Left lung (tissue), 10 donors: ENCODE data around the gene SMIM1. TPM values are rescaled to one million over a fixed set of nuclear protein-coding genes. Genes with fewer than 3 reads are reported as not detected.

ENCODE experiments used
- ATAC-seq: fragments of 200-7000 bp; cut with Tn5 transposase; one replicate; pipeline ENCODE4 v1.9.1; 2020; ENCODE audit warnings: moderate library complexity
- DNase-seq, 4 donors: peaks; one replicate each; pipeline ENCODE4 v3.0.0-alpha.2; 2013 to 2020
- H3K27ac ChIP-seq, 2 donors: fragments of 200-600 bp; sonication (generic) in 1 of 2; one replicate each; pipeline versions ENCODE4 v1.5.0 to v1.8.0; 2020 to 2021
- H3K27me3 ChIP-seq, 2 donors: fragments of 200-600 bp; sonication (generic) in 1 of 2; one replicate each; pipeline versions ENCODE4 v1.5.0 to v1.8.0; 2020 to 2021
- H3K36me3 ChIP-seq, 2 donors: fragments of 200-600 bp; sonication (generic) in 1 of 2; one replicate each; pipeline versions ENCODE4 v1.5.0 to v1.8.0; 2020 to 2021
- H3K4me1 ChIP-seq, 2 donors: fragments of 200-600 bp; one replicate each; pipeline ENCODE4 v1.8.0; 2021
- H3K4me3 ChIP-seq, 2 donors: fragments of 200-600 bp; sonication (generic) in 1 of 2; one replicate each; pipeline versions ENCODE4 v1.5.0 to v1.8.0; 2020 to 2021; ENCODE audit warnings: mild to moderate bottlenecking in 1 of 2
- H3K9me3 ChIP-seq, 2 donors: fragments of 200-600 bp; sonication (generic) in 1 of 2; one replicate each; pipeline versions ENCODE4 v1.5.0 to v1.8.0; 2020 to 2021
- intact Hi-C, 2 donors: fragments of 100-400 bp; cut with DNase I; formaldehyde crosslinking; loops; one replicate each; pipeline versions ENCODE4 v1.11.2 to v1.14.2; 2022
- polyA plus RNA-seq, 6 donors: library from polyadenylated mRNA; unstranded; fragments of 120-200 nt; gene quantifications; one replicate each; pipeline ENCODE4 v1.2.1, GENCODE V29; 2013; ENCODE audit not compliant: insufficient read length in 6 of 6
- total RNA-seq, 2 donors: library from RNA; stranded (reverse); fragmentation: NEBNext Ultra II Directional; extraction: Animal tissue kit (Norgen Biotek cat#: 25700); gene quantifications; one replicate each; pipeline ENCODE4 v1.2.1, GENCODE V29; 2021
- TF ChIP-seq, protein P1 (sequence below), 2 donors: fragments of 200-600 bp; sonication (generic) in 1 of 2; IDR thresholded peaks; one replicate each; pipeline versions ENCODE4 v1.5.0 to v1.8.0; 2021; ENCODE audit warnings: antibody characterized with exemption in 2 of 2
- donor health status: DM: no; HTN: yes; CAD: no.
- donor health status: DM: no; HTN: no; CAD: no.

SMIM1 gene
- total and polyA plus RNA-seq, 8 donors: 1.6 to 7.4 (median 5.5) TPM

DNA sequence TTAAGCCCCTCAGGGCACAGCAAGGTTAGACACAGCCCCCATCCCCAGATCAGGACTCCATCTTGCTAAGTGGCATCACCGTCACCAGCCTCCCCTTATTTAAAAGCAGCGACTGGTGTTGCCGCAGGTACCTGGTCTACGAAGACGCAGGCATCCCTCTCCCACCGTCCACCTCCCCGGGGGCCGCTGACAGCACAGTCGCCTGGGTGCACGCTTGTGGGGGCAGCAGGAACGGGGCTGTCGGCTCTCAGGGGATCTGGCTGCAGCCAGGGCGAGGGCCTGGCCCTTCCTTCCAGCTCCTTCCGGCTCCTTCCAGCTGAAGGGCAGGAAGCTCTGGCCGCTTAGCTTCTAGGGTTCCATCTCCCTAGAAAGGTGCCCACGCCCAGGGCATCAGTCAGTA, 37.9 kb upstream of the SMIM1 start:
- Histone ChIP-seq H3K4me1 (no peaks in the 10 kb centered on the region), H3K9me3 (no peaks in the 10 kb centered on the region), H3K36me3 (peaks cover 0 to 48% of the 10 kb centered on the region in 2 donors), H3K4me3 (no peak overlapping the region), H3K27ac (no peak overlapping the region), H3K27me3 (peaks cover 0 to 40% of the 10 kb centered on the region in 2 donors)
- ATAC-seq (no peak), DNase-seq (peak in 1 of 4 donors; percentile 69)
- TF ChIP-seq, protein P1, sequence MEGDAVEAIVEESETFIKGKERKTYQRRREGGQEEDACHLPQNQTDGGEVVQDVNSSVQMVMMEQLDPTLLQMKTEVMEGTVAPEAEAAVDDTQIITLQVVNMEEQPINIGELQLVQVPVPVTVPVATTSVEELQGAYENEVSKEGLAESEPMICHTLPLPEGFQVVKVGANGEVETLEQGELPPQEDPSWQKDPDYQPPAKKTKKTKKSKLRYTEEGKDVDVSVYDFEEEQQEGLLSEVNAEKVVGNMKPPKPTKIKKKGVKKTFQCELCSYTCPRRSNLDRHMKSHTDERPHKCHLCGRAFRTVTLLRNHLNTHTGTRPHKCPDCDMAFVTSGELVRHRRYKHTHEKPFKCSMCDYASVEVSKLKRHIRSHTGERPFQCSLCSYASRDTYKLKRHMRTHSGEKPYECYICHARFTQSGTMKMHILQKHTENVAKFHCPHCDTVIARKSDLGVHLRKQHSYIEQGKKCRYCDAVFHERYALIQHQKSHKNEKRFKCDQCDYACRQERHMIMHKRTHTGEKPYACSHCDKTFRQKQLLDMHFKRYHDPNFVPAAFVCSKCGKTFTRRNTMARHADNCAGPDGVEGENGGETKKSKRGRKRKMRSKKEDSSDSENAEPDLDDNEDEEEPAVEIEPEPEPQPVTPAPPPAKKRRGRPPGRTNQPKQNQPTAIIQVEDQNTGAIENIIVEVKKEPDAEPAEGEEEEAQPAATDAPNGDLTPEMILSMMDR (IDR thresholded peaks at IDR 0.05): no peak
- intact Hi-C loops: no loop called here

DNA sequence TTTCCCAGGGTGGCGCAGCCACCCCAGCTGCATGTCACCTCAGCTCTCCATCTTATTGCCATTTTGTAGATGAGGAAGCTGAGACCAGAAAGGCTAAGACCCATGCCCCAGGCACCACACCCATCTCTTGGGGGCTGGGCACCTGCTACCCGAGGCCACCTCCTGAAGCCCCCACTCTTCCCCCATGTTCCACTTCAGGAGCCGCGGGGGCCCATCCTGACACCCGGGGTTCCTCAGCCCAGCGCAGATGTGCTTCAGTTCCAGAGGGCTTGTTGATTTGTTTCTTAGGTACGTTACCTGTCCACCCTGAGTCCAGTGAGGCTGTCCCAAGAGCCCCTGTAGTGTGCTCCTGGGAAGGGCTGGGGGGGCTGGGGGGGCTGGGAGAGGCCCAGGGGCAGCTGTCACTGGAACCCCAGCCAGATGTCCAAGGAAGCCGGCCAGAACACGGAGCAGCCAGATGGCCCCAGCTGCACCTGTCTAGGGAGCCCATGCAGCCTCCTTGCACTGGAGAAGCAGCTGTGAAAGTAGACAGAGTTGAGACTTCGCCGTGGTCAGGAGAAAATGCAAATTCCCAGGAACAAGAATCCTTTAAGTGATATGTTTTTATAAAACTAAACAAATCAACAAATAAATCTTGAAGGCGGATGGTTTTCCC, 37.4 kb upstream of the SMIM1 start:
- no peak for ATAC-seq
- DNase-seq: peak in 1 of 4 donors; percentile 51
- Histone ChIP-seq H3K27me3 (peaks cover 0 to 34% of the 10 kb centered on the region in 2 donors), H3K27ac (no peak overlapping the region), H3K9me3 (no peaks in the 10 kb centered on the region), H3K36me3 (peaks cover 0 to 48% of the 10 kb centered on the region in 2 donors), H3K4me1 (no peaks in the 10 kb centered on the region), H3K4me3 (no peak overlapping the region)
- intact Hi-C loops: no loop called here
- TF ChIP-seq, protein P1 (IDR thresholded peaks at IDR 0.05): no peak

DNA sequence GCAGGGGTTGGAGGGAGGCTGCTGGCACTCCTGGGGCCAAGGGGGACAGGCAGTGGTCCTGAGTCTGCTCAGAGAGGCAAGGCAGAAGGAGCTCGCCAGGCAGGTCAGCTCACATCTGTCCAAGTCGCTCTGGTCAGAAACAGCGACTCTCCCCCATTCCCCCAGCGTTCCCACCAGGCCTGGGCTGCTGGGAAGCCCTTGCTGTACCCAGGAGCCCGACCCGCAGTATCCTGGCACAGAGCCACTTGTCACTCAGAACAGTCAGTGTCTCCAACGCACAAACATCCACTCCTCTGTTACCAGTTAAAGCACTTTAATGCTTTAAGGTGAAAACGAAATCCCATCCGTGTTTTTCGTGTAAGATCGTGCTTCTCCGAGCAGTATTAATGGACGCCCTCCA, 36.9 kb upstream of the SMIM1 start:
- peaks cover 0 to 48% of the 10 kb centered on the region in 2 donors for H3K36me3 ChIP-seq
- no peak overlapping the region for H3K4me3 ChIP-seq
- TF ChIP-seq, protein P1 (IDR thresholded peaks at IDR 0.05): no peak
- H3K9me3 ChIP-seq: no peaks in the 10 kb centered on the region
- no peak overlapping the region for H3K27ac ChIP-seq
- no peaks in the 10 kb centered on the region for H3K4me1 ChIP-seq
- peak in 1 of 4 donors; percentile 45 for DNase-seq
- peaks cover 0 to 29% of the 10 kb centered on the region in 2 donors for H3K27me3 ChIP-seq
- intact Hi-C loops: no loop called here
- no peak for ATAC-seq

- intact Hi-C loops: no loop called here
- peaks cover 0 to 24% of the 10 kb centered on the region in 2 donors for H3K27me3 ChIP-seq
- DNase-seq: peak in 1 of 4 donors; percentile 55
- H3K36me3 ChIP-seq: peaks cover 0 to 49% of the 10 kb centered on the region in 2 donors
- H3K4me3 ChIP-seq: no peak overlapping the region
- ATAC-seq: no peak
- TF ChIP-seq, protein P1 (IDR thresholded peaks at IDR 0.05): no peak
- H3K4me1 ChIP-seq: no peaks in the 10 kb centered on the region
- no peaks in the 10 kb centered on the region for H3K9me3 ChIP-seq
- no peak overlapping the region for H3K27ac ChIP-seq
Observed at GRCh38 chr1:3736131-3736561, 36.4 kb upstream of the SMIM1 start.

GRCh38 chr1:3736708-3737107, 35.8 kb upstream of the SMIM1 start:
- Histone ChIP-seq H3K27me3 (peaks cover 0 to 19% of the 10 kb centered on the region in 2 donors), H3K9me3 (no peaks in the 10 kb centered on the region), H3K4me3 (no peak overlapping the region), H3K4me1 (no peaks in the 10 kb centered on the region), H3K27ac (no peak overlapping the region), H3K36me3 (peaks cover 0 to 54% of the 10 kb centered on the region in 2 donors)
- DNase-seq: peak in 1 of 4 donors; percentile 64
- TF ChIP-seq, protein P1 (IDR thresholded peaks at IDR 0.05): no peak
- intact Hi-C loops: no loop called here
- ATAC-seq: no peak
